ENCODE data around the gene CDK6.

DNA sequence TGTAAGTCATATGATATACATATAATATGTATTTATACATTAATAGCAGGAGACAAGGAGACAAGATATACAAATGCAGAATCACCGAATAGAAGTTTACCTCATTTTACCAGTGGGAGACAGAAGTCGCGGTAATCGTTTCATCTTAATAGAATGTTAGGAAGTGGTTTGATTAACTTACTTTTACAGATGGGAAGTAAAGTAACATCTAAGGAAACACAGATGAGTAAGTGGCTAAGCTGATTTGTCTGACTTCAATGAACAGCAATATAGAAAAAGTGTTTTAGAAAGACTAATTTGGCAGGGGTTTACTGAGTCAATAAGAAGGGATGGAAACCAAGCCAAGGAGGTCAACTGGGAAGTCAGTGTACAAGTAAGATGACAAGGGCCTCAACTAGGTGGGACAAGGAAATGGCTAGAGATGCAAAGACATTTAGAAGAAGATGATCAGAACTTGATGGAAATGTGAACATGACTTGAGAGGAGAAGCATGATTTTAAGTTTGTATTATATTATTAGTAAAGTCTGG, 210.0 kb downstream of the CDK6 start:
- TF ChIP-seq, protein P1, sequence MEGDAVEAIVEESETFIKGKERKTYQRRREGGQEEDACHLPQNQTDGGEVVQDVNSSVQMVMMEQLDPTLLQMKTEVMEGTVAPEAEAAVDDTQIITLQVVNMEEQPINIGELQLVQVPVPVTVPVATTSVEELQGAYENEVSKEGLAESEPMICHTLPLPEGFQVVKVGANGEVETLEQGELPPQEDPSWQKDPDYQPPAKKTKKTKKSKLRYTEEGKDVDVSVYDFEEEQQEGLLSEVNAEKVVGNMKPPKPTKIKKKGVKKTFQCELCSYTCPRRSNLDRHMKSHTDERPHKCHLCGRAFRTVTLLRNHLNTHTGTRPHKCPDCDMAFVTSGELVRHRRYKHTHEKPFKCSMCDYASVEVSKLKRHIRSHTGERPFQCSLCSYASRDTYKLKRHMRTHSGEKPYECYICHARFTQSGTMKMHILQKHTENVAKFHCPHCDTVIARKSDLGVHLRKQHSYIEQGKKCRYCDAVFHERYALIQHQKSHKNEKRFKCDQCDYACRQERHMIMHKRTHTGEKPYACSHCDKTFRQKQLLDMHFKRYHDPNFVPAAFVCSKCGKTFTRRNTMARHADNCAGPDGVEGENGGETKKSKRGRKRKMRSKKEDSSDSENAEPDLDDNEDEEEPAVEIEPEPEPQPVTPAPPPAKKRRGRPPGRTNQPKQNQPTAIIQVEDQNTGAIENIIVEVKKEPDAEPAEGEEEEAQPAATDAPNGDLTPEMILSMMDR (IDR thresholded peaks at IDR 0.05; ENCODE audit: low read length) = no peak
- no peak for TF ChIP-seq EZH2 (IDR thresholded peaks at IDR 0.05; ENCODE audit: borderline replicate concordance, low read length)

Data from OCI-LY1 (cell line).